Common myeloid progenitor, CD34-positive (primary cell): ENCODE measurements around the gene LRP3.

Experiments used
- CTCF ChIA-PET: fragments of 350-600 bp; sonication (Branson Sonifier 250); formaldehyde crosslinking; loops from one replicate; lab custom pipeline; 2021; ENCODE audit warnings: antibody characterized with exemption; lab: Charles Lee
- POLR2A ChIA-PET: fragments of 350-600 bp; sonication (Branson Sonifier 250); formaldehyde crosslinking; loops from one replicate; lab custom pipeline; 2021; ENCODE audit warnings: antibody characterized with exemption; lab: Charles Lee
- DNase-seq, 3 donors: peaks; one replicate each; pipeline versions ENCODE4 v3.0.0 to v3.0.0-alpha.2; 2013
- H3K27ac ChIP-seq, 2 experiments: 1 replicate in 1 of 2; 2 replicates in 1 of 2; pipeline ENCODE4 v1.7.0; 2013; ENCODE audit warnings: inconsistent platforms in 2 of 2, low read length in 2 of 2, mild to moderate bottlenecking in 2 of 2, low read depth in 1 of 2, moderate library complexity in 1 of 2; ENCODE audit not compliant: severe bottlenecking in 2 of 2, insufficient read depth in 1 of 2, poor library complexity in 1 of 2
- H3K27me3 ChIP-seq, 5 experiments: replicated peaks in 2 of 5; 1 replicate in 3 of 5; 2 replicates in 2 of 5; pipeline versions ENCODE4 v1.6.1 to v1.7.0; 2013; ENCODE audit warnings: low read length in 4 of 5, mild to moderate bottlenecking in 2 of 5, moderate library complexity in 2 of 5, inconsistent platforms in 1 of 5; ENCODE audit not compliant: insufficient read depth in 5 of 5, control insufficient read depth in 4 of 5
- H3K36me3 ChIP-seq, 4 experiments: 1 replicate in 2 of 4; 2 replicates in 2 of 4; pipeline versions ENCODE4 v1.6.1 to v1.7.0; 2013; ENCODE audit warnings: low read length in 3 of 4, control low read depth in 1 of 4, mild to moderate bottlenecking in 1 of 4; ENCODE audit not compliant: control insufficient read depth in 4 of 4, insufficient read depth in 4 of 4
- H3K4me1 ChIP-seq, 4 experiments: 1 replicate in 3 of 4; 2 replicates in 1 of 4; pipeline versions ENCODE4 v1.6.1 to v1.7.1; 2013; ENCODE audit warnings: low read length in 3 of 4, mild to moderate bottlenecking in 3 of 4, control low read depth in 1 of 4, inconsistent platforms in 1 of 4, moderate library complexity in 1 of 4; ENCODE audit not compliant: control insufficient read depth in 4 of 4, insufficient read depth in 4 of 4; ENCODE audit errors: control extremely low read depth in 1 of 4
- H3K4me3 ChIP-seq, 7 experiments: 1 replicate in 4 of 7; 2 replicates in 3 of 7; pipeline versions ENCODE4 v1.5.1 to v1.7.0; 2013; ENCODE audit warnings: mild to moderate bottlenecking in 7 of 7, low read length in 6 of 7, moderate library complexity in 6 of 7, inconsistent platforms in 2 of 7, low read depth in 2 of 7, control low read depth in 1 of 7; ENCODE audit not compliant: insufficient read depth in 4 of 7, control insufficient read depth in 1 of 7; ENCODE audit errors: extremely low read depth in 1 of 7
- H3K9me3 ChIP-seq, 5 experiments: 1 replicate in 4 of 5; 2 replicates in 1 of 5; pipeline versions ENCODE4 v1.6.1 to v1.7.1; 2013; ENCODE audit warnings: low read length in 4 of 5, mild to moderate bottlenecking in 2 of 5, inconsistent platforms in 1 of 5, low read depth in 1 of 5, moderate library complexity in 1 of 5; ENCODE audit not compliant: control insufficient read depth in 4 of 5, insufficient read depth in 2 of 5; ENCODE audit errors: control extremely low read depth in 1 of 5
- WGBS: methylation state at CpG from one replicate; pipeline ENCODE4 v1.1.5; 2013; ENCODE audit not compliant: insufficient coverage; 5-methylcytosine and 5-hydroxymethylcytosine counted together

Gene LRP3

DNA sequence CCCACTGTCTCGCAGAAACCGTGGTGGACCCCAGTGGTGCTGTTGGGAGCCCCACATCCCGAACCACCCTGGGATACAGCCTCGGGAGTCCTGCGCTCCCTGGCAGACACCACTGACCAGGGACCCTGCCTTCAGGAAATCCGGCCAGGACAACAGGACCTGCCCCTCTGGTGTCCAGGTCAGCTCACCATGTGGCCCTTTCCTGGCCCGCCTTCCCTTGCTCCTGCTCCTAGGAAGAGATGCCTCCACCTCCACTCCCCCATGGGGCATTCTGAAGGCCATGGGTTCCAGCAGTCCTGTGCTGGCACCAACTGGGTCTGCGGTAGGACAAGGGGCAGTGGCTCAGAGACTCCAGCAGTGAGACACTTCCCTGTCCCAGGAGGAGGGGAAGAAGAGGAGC lies 54.0 kb downstream of the LRP3 start:
- ChIA-PET POLR2A (interaction anchor here (2.6 kb wide), 1 partner anchor 54 kb away, joined by 8 read pairs; the partner anchor contains the start of gene CEBPA), CTCF (interaction anchor here (3.8 kb wide), 1 partner anchor 12 kb away, joined by 21 read pairs; no protein-coding TSS in a partner anchor)
- peaks cover 0 to 23% (median 19%) of the 10 kb centered on the region in 4 experiments for H3K4me1 ChIP-seq
- H3K36me3 ChIP-seq: no peaks in the 10 kb centered on the region
- H3K27me3 ChIP-seq: no peaks in the 10 kb centered on the region
- no peak overlapping the region for H3K27ac ChIP-seq
- DNase-seq: no peak
- 93% methylated on average over 7 of the region's 8 CpGs for WGBS
- H3K4me3 ChIP-seq: no peak overlapping the region
- peaks cover 0 to 13% (median 4%) of the 10 kb centered on the region in 5 experiments for H3K9me3 ChIP-seq

DNA sequence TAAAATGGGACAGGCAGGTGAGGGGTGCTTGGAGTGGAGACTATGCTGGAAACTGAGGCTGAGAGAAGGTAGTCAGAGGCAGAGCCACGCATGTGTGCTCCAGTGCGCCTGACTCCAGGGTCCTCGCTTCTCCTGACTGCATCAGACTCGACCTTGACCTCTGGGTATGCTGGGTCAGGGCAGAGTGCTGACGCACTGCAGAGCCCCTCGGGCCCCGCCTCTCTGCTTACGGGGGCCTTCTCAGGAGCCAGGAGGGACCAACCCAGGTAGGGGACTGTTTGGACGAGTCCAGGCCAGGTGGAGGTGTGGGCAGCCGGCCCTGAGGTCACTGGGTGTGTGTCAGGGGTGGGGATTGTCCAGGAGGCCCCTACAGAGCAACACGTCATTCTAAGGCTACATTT lies 54.4 kb downstream of the LRP3 start:
- no peaks in the 10 kb centered on the region for H3K36me3 ChIP-seq
- 90% methylated on average over 11 of the region's 11 CpGs for WGBS
- no peaks in the 10 kb centered on the region for H3K27me3 ChIP-seq
- H3K9me3 ChIP-seq: peaks cover 0 to 13% (median 4%) of the 10 kb centered on the region in 5 experiments
- H3K4me3 ChIP-seq: no peak overlapping the region
- no peak overlapping the region for H3K27ac ChIP-seq
- ChIA-PET POLR2A (no interaction called here), CTCF (interaction anchor here (1.1 to 3.8 kb wide), 2 partner anchors 13 to 126 kb away, joined by 3 to 21 read pairs; no protein-coding TSS in a partner anchor)
- no peak for DNase-seq
- H3K4me1 ChIP-seq: peaks cover 0 to 25% (median 20%) of the 10 kb centered on the region in 4 experiments

DNA sequence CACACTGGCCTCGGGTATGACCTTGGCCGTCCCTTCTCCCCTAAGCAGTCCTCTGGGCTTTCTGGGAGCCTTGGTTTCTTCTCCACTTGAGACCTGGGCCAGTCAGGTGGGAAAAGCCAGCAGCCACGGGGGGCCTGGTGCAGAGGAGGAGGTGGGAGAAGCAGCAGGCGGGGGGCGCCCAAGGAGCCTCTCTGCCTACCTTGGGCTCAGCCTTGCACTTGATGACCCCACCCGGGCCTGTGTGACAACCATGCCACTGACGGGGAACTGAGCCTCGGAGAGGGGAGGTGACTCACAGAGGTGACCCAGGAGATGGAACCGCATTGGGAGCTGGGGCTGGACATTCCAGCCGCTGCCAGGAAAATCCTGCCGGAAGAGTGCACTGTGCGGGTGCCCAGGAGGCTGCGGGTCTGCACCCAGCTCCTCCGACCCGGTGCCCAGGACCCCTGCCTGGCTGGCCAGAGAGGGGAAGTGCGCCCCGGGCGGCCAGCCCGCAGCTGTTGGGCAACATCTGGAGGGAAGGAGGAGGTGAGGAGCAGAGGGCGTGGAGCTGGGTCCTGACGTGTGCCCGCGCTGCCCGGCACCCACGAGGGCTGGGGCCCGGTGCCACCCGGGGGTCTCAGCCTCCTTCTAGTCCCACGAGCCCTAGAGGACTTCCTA lies 55.0 kb downstream of the LRP3 start:
- DNase-seq: peak; percentile 46 to 79 (median 63)
- no peaks in the 10 kb centered on the region for H3K36me3 ChIP-seq
- H3K4me3 ChIP-seq: peak overlapping the region in 1 of 7 experiments; percentile 4
- WGBS: 24% methylated on average over 20 of the region's 28 CpGs
- H3K4me1 ChIP-seq: peaks cover 0 to 30% (median 20%) of the 10 kb centered on the region in 4 experiments
- H3K27ac ChIP-seq: no peak overlapping the region
- ChIA-PET POLR2A (interaction anchor here (0.9 kb wide), 1 partner anchor 49 kb away, joined by 3 read pairs; no protein-coding TSS in a partner anchor), CTCF (interaction anchor here (0.9 to 1.1 kb wide), 2 partner anchors 13 to 125 kb away, joined by 3 to 6 read pairs; no protein-coding TSS in a partner anchor)
- no peaks in the 10 kb centered on the region for H3K27me3 ChIP-seq
- H3K9me3 ChIP-seq: peaks cover 0 to 13% (median 4%) of the 10 kb centered on the region in 5 experiments

DNA sequence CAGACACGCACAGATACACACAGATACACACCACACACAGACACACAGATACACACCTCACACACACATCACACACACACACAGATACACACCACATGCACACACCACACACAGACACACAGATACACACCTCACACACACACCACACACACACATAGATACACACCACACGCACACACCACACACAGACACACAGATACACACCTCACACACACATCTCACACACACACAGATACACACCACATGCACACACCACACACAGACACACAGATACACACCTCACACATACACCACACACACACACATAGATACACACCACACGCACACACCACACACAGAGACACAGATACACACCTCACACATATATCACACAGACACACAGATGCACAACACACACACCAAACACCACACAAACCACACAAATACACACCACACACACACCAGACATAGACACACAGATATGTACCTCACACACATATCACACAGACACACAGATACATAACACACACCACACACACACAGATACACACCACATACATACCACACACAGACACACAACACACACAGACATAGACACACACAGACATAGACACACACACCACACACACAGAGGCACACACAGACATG lies 55.7 kb downstream of the LRP3 start:
- 77% methylated on average over 2 of the region's 3 CpGs for WGBS
- H3K4me3 ChIP-seq: no peak overlapping the region
- CTCF ChIA-PET: interaction anchor here (0.9 to 1.1 kb wide), 2 partner anchors 14 to 125 kb away, joined by 3 to 6 read pairs; no protein-coding TSS in a partner anchor
- H3K4me1 ChIP-seq: peaks cover 0 to 30% (median 20%) of the 10 kb centered on the region in 4 experiments
- peaks cover 0 to 13% (median 4%) of the 10 kb centered on the region in 5 experiments for H3K9me3 ChIP-seq
- H3K36me3 ChIP-seq: no peaks in the 10 kb centered on the region
- no peak for DNase-seq
- POLR2A ChIA-PET: interaction anchor here (0.9 kb wide), 1 partner anchor 48 kb away, joined by 3 read pairs; no protein-coding TSS in a partner anchor
- no peaks in the 10 kb centered on the region for H3K27me3 ChIP-seq
- H3K27ac ChIP-seq: no peak overlapping the region

DNA sequence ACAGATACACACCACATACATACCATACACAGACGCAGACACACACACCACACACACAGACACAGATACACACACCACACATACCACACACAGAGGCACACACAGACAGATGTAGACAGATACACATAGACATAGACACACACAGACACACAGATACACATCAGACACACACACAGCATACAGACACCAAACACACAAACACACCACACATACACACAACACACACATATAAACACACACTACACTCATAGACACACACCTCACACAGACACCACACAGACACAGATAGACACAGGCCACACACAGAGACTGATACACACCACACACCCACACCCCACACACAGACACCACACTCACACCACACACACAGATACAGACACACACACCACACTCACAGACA lies 56.4 kb downstream of the LRP3 start:
- CTCF ChIA-PET: interaction anchor here (11.9 kb wide), 1 partner anchor 49 kb away, joined by 125 read pairs; the partner anchor contains the start of gene CEBPA
- POLR2A ChIA-PET: no interaction called here

DNA sequence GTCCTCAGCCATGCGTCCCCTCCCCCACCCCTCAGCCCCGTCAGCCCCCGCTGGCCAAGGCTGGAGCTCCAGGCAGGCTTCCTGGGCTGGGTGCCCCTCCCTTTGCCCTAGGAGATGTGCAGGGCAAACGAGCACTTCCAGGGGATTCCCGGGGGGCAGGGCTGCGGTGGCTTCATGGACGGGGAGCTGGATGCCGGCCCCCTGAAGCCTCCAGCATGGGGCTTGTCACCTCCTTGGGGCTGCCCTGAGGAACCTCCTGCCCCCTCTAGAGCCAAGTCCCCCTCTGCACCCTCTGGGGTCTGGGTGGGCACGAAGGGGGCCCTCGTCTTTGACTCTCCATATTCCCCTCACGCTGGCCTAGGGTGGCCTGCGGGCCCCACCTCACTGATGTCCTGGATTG lies 56.9 kb downstream of the LRP3 start:
- ChIA-PET POLR2A (no interaction called here), CTCF (interaction anchor here (11.9 kb wide), 1 partner anchor 48 kb away, joined by 125 read pairs; the partner anchor contains the start of gene CEBPA)
- Histone ChIP-seq H3K36me3 (no peaks in the 10 kb centered on the region), H3K4me1 (peaks cover 0 to 30% (median 20%) of the 10 kb centered on the region in 4 experiments), H3K4me3 (no peak overlapping the region), H3K27me3 (no peaks in the 10 kb centered on the region), H3K27ac (no peak overlapping the region), H3K9me3 (peaks cover 0 to 3% (median 2%) of the 10 kb centered on the region in 5 experiments)
- 56% methylated on average over 10 of the region's 12 CpGs for WGBS
- DNase-seq: peak in 1 of 3 donors; percentile 40

More for the DNA sequence above, 56.4 kb downstream of the LRP3 start:
- Histone ChIP-seq H3K4me1 (peaks cover 0 to 30% (median 20%) of the 10 kb centered on the region in 4 experiments), H3K27me3 (no peaks in the 10 kb centered on the region), H3K27ac (no peak overlapping the region), H3K36me3 (no peaks in the 10 kb centered on the region), H3K4me3 (no peak overlapping the region), H3K9me3 (peaks cover 0 to 8% (median 4%) of the 10 kb centered on the region in 5 experiments)
- WGBS: 92% methylated on average over 1 of the region's 1 CpG
- no peak for DNase-seq
